ENCODE measurements around the gene TMTC2.
"Not testable (repeated sequence)": the region's sequence is repeated elsewhere in the genome, so short reads cannot be mapped to it uniquely, and the experiment has no call there.

TMTC2 gene

DNA sequence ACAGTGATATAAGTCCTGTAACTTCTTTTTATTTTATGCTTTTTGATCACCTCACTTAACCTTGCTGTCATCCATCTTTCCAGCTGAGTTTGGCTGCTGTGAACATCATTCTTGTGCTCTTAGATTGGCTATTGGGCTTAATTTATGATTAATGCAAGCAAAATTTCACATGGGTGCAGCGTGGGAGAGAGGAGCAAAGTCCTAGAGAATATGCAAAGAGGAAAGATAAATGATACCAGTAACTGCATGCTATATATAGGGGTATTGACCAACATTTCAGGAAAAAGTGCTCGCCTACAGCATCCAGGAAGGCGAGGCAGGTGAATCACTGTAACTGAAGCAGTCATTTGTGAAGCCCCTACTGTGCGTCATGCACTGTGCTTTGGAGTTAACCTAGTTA, 153.1 kb downstream of the TMTC2 start:
- DNase-seq (ENCODE audit: low read depth, low spot score) = no peak

DNA sequence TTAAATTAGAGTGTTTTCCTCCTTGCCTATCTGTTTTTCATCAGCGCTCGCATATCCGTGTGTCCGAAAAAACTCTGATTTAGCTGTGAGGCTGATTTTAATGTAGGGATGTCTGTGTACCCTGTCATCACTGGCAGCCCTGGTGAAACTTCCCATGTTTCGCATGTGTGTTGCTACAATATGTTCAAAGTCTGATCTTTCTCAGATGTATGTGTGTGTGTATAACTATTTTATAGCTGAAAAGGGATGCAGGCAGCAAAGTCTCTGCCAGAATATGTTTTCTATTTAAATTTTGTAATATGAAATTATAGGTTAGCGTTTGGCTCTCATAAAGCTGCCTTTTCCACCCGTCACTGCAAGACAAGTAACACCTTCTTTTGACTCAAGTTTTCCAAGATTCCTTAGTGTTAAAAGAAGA, 154.8 kb downstream of the TMTC2 start:
- no peak for DNase-seq (ENCODE audit: low read depth, low spot score)

- no peak for DNase-seq (ENCODE audit: low read depth, low spot score)
Measured at GRCh38 chr12:82842480-82842879, 155.8 kb downstream of the TMTC2 start.

DNA sequence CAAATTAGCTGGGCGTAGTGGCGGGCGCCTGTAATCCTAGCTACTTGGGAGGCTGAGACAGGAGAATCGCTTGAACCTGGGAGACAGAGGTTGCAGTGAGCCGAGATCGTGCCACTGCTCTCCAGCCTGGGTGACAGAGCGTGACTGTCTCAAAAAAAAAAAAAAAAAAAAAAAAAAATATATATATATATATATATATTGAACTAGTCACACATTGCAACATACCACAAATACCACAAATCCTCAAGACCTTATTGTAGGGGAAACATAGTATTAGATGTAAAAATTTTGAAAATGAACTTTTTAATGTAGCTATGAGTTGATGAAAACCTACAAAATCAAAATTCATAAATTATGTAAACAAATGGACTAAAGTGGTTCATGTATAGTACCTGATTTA, 158.4 kb downstream of the TMTC2 start:
- not testable (repeated sequence) for DNase-seq (ENCODE audit: low read depth, low spot score)

- DNase-seq (ENCODE audit: low read depth, low spot score) = no peak
Measured at GRCh38 chr12:82848845-82849244, 162.1 kb downstream of the TMTC2 start.

- DNase-seq (ENCODE audit: low read depth, low spot score) = no peak
Measured at GRCh38 chr12:82852529-82852928, 165.8 kb downstream of the TMTC2 start.

- DNase-seq (ENCODE audit: low read depth, low spot score) = no peak
Measured at GRCh38 chr12:82855872-82856271, 169.2 kb downstream of the TMTC2 start.

GRCh38 chr12:82857276-82857675, 170.6 kb downstream of the TMTC2 start:
- no peak for DNase-seq (ENCODE audit: low read depth, low spot score)

DNA sequence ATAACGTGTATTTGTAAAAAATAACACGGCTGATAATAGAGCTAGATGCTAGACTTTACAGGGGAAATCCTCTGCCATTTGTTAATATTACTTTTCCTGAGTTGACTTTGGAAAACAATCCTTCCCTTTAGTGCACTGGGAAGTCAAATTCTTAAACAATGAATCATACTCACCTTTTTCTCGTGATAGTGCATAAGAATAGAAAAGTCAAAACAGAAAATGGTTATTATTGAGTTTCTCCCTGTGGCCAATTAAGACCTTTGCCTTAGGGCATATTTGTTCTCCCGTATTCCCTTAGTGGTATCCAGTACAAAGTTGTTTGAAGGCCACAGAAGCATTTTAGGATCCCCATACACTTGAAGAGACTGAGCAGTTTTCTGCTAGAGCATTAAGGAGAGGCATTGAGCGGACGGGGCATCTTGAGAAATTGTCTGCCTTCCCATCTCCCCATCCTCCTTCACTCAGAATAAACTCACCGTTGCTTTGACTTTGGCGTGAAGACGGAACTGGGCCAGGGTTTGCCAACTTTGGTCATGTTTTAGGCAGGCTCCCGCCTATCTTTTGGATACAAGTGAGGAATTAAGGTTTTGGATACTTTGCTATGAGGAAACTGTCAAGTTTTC, 171.3 kb downstream of the TMTC2 start:
- no peak for DNase-seq (ENCODE audit: low read depth, low spot score)

DNA sequence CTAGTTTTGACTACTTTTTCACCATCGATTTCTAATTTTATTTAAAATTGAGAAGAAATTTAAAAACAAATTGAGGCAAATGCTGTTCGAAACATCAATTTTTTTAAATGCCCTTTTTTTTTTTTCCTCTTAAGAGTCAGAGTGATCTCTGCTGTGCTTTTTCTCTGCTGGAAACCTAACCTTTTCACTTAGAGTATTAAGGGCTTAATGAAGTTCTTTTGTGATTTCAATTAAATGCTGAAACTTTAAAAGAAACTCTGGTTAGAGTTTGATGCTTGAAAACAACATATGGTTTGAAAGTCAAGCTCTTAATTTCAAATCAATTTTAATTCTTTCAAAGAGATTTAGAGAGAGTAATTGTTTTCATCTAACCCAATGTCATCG, 171.8 kb downstream of the TMTC2 start:
- DNase-seq (ENCODE audit: low read depth, low spot score) = no peak

DNA sequence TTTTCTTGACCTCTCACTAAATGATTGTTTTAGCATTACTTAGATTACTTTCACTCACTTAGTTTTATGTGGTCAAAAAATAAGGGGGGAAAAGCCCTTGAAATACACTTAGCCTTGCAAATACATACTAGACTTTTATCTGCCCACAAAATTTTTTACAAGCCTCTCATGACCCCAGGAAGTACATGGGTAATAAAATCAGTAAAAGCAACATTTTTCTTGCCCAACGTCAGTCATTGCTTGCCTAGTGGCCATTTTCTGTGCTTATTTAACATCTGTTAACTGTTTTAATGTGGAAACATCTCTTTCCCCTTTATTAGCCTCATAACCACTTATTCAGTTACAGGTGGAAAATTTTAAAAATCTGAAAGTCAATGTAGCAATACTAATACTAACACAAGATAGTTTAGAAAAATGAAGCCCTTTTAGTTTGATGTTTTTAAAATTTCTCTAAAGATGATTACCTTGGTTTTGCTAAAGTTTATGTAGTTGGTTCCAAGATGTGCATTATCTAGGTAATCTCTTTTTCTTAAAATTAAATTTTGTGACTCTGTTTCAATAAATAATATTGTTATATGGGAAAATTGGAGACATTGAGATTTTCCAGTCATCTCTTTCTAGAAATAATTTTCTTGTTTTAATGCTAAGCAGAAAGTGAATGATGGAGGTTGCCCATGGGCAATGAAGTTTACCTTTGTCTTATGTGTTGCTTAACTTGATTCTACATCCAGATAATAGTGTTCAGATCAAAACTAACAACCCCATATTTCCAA, 175.5 kb downstream of the TMTC2 start:
- no peak for DNase-seq (ENCODE audit: low read depth, low spot score)

DNA sequence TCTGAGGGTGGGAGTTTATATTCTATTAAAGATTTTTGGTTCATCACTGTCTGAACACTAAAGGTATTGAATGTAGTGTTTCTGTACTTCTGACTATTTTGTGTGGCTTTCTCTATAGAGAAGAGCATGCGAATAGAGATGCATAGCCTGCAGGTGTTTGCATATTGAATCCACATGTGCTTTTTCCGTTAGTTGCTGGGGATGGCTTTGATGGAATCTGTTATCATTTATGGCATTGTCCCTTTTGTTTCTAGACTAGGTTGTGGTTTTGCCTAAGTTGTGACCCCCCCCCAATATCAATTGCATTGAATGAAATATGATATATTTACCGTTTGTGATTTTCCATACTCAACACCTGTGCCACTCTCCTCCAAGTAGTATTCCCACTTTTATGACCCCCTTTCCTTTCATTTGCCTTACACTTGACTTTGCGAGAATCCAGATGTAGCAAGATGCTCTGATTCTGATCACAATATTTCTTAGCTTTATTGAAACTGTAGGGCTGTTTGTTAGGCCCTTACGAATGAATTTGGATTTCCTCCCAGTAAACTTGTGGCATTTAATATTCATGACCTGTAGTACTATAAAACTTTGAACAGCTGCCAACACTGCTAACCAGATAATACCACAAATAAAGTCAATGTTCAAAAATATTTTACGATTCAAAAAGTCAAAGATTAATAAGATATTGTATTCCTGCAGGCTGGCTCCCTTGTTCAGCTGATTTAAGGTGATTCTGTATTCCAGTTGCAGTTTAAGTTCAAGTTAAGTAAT, 176.4 kb downstream of the TMTC2 start:
- no peak for DNase-seq (ENCODE audit: low read depth, low spot score)

DNA sequence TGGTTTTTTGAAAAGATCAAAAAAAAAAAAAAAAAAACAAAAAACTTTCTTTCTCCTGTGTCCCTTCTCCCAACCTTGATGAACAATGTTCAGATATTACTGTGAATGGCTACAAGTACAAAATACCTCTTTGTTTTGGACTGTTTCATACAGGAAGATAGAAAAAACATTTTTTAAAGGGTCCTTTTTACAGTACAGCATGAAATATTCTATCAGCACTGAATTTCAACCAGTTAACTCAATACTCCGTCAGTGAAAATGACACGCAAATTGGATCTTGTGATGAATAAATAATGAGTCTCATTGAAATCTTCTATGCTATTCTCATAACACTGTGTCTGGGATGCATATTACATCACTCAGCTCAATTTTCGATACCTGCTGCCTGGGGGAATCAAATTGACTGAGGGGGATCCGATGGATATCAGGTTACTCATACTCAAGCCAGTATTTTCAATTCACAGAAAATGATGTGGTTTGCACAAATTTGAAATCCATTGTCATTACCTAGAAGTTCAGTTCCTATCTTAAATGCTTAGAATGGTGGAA, 179.6 kb downstream of the TMTC2 start:
- DNase-seq (ENCODE audit: low read depth, low spot score) = no peak

GRCh38 chr12:82866946-82867345, 180.2 kb downstream of the TMTC2 start:
- no peak for DNase-seq (ENCODE audit: low read depth, low spot score)

DNA sequence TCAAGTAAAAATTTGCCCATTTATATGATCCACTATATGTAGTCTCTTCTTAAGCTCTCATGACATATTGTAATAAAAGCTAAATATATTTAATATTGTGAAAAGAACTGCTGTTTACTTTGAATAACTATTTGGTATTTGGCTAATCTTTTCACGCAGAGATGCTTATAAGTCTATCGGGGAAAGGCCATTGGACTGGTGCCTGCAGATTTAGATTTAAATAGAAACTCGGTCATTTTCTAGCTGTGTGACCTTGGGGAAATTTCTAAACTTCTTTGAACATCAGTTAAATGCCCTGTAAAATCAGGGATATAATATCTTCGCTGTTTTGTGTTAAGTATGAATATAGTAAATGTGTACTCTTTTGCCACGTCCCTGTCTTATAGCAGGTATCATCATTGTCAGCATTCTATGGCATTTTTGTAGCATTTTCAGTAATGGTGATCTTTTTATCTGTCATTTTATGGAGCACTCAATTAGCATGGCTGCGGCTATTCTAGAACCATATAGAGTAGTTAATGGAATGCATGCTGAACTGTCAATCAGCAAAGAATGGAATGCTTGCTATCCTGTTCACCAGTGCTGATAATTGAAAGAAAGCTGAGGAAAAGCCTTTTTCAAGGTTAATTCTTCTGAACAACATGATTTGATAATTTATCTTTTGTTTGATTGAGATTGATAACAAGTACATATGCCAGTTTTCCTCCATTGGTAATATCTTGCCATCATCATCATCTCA, 181.2 kb downstream of the TMTC2 start:
- DNase-seq (ENCODE audit: low read depth, low spot score) = no peak

- DNase-seq (ENCODE audit: low read depth, low spot score) = no peak
Measured at GRCh38 chr12:82870771-82871377, 184.2 kb downstream of the TMTC2 start.

GRCh38 chr12:82872088-82872487, 185.4 kb downstream of the TMTC2 start:
- DNase-seq (ENCODE audit: low read depth, low spot score) = no peak

DNA sequence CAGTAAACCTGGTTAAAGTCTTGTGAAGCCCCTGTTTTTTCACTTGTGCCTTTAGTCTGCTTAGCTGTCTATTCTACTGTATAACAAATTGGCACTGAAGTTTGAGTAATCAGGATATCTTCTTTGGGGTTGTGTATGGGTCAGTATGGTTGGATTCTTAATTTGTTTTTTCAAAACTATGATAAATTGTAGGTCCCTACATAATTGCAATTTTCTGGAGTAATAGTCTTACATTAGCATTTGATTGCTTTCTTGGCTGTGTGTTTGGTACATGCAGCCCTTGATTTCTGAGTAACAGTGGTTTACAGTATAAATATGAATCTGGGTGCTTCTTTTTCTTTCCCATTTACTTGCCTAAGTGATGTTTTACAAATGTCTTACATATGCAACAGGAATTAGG, 186.6 kb downstream of the TMTC2 start:
- DNase-seq (ENCODE audit: low read depth, low spot score) = no peak

- no peak for DNase-seq (ENCODE audit: low read depth, low spot score)
Measured at GRCh38 chr12:82873951-82874350, 187.2 kb downstream of the TMTC2 start.

DNA sequence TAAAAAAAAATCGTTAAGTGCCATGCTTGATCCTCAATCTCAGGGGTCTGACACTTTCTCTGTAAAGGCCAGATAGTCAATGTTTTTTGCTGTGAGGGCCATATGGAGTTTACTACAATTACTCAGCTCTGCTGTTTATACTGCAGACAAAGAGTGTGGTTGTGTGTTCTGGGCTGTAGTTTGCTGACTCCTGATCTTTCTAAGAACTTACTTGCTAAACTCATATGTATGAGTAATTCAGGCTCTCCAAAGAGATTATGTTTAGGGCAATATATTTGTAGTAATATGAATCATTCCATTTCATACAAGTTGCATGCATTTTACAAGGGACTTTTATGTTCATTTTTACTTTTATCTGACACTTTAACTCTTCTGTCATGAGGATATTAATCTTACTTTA, 188.2 kb downstream of the TMTC2 start:
- DNase-seq (ENCODE audit: low read depth, low spot score) = no peak

GRCh38 chr12:82876075-82876474, 189.4 kb downstream of the TMTC2 start:
- no peak for DNase-seq (ENCODE audit: low read depth, low spot score)
